K562 (cell line): ENCODE data around the gene GCN1. TPM values are rescaled to one million over a fixed set of nuclear protein-coding genes. Genes with fewer than 3 reads are reported as not detected.

ENCODE experiments used
- BRCA1 ChIP-seq, 2 experiments: fragments of 450-650 bp in 1 of 2; sonication (generic) in 1 of 2; formaldehyde crosslinking in 1 of 2; IDR thresholded peaks; 2 replicates each; pipeline versions ENCODE4 v1.5.0 to v1.6.1; 2017 to 2020; ENCODE audit warnings: mild to moderate bottlenecking in 1 of 2, missing genetic modification reagents in 1 of 2
- EGR1 ChIP-seq: fragments of 450-650 bp; conservative IDR thresholded peaks from 2 replicates; pipeline ENCODE4 v1.6.1; 2017; ENCODE audit warnings: mild to moderate bottlenecking
- HDAC1 ChIP-seq, 2 experiments: fragments of 450-650 bp; IDR thresholded peaks; 2 replicates each; pipeline ENCODE4 v1.6.1; 2016 to 2017; ENCODE audit warnings: inconsistent platforms in 1 of 2, mild to moderate bottlenecking in 1 of 2, moderate library complexity in 1 of 2
- HDAC3 ChIP-seq: fragments of 450-650 bp; IDR thresholded peaks from 2 replicates; pipeline ENCODE4 v1.6.1; 2018; ENCODE audit warnings: borderline replicate concordance, mild to moderate bottlenecking, moderate library complexity; ENCODE audit not compliant: partially characterized antibody
- KAT2B ChIP-seq: IDR thresholded peaks from one replicate; pipeline ENCODE4 v1.6.1; 2012; ENCODE audit warnings: low read depth, mild to moderate bottlenecking, control low read depth, inconsistent platforms, low read length, moderate library complexity
- KLF6 ChIP-seq: fragments of 250-450 bp; sonication (Bioruptor Pico); IDR thresholded peaks from 2 replicates; pipeline ENCODE4 v1.4.0; 2020; ENCODE audit warnings: mild to moderate bottlenecking, moderate library complexity, borderline replicate concordance
- MTA1 ChIP-seq: fragments of 450-650 bp; IDR thresholded peaks from 2 replicates; pipeline ENCODE4 v1.6.1; 2017; ENCODE audit warnings: borderline replicate concordance
- NCOA4 ChIP-seq: fragments of 450-650 bp; IDR thresholded peaks from 2 replicates; pipeline ENCODE4 v1.6.1; 2018; ENCODE audit warnings: mild to moderate bottlenecking; ENCODE audit not compliant: partially characterized antibody
- NEUROD1 ChIP-seq: fragments of 150-350 bp; IDR thresholded peaks from 2 replicates; pipeline ENCODE4 v1.6.1; 2014; ENCODE audit warnings: borderline replicate concordance, low read length, low read depth; ENCODE audit not compliant: partially characterized antibody
- POLR3G ChIP-seq: IDR thresholded peaks from 2 replicates; pipeline ENCODE4 v1.6.1; 2011; ENCODE audit not compliant: insufficient read length, insufficient replicate concordance; ENCODE audit errors: extremely low read depth
- SMARCA5 ChIP-seq: fragments of 450-650 bp; IDR thresholded peaks from 2 replicates; pipeline ENCODE4 v1.6.1; 2016
- SMARCC2 ChIP-seq: fragments of 450-650 bp; IDR thresholded peaks from 2 replicates; pipeline ENCODE4 v1.6.1; 2017; ENCODE audit warnings: antibody characterized with exemption, moderate library complexity, mild to moderate bottlenecking, low read depth
- SRSF9 ChIP-seq: fragments of 200-400 bp; formaldehyde crosslinking; IDR thresholded peaks from 2 replicates; pipeline ENCODE4 v1.6.1; 2017; ENCODE audit warnings: low read depth, low read length, borderline replicate concordance
- ZFP30 ChIP-seq: fragments of 250-450 bp; sonication (Bioruptor Pico); IDR thresholded peaks from 2 replicates; pipeline ENCODE4 v1.8.0; 2022; ENCODE audit warnings: moderate library complexity, mild to moderate bottlenecking, inconsistent platforms, borderline replicate concordance
- ZKSCAN8 ChIP-seq: fragments of 200-800 bp; sonication (Bioruptor generic); IDR thresholded peaks from 2 replicates; pipeline ENCODE4 v1.6.1; 2016; ENCODE audit warnings: missing genetic modification characterization, missing compliant biosample characterization
- ZNF76 ChIP-seq: fragments of 250-450 bp; sonication (Bioruptor Pico); IDR thresholded peaks from 2 replicates; pipeline ENCODE4 v1.4.0; 2020; ENCODE audit warnings: mild to moderate bottlenecking, moderate library complexity, borderline replicate concordance
- polyA plus RNA-seq, 8 experiments: library from polyadenylated mRNA; depleted of rRNA in 4 of 8; stranded (reverse) in 5 of 8; unstranded in 3 of 8; fragments of >200 nt; fragmentation: Nextera tagmentation in 2 of 8; fragmentation: Illumina TruSeq in 1 of 8; extraction: Ambion mirVana in 2 of 8; extraction: Trizol in 1 of 8; gene quantifications; 2 replicates each; pipeline versions ENCODE4 v1.2.1 to v1.2.3, GENCODE V29; 2011 to 2014; ENCODE audit warnings: inconsistent platforms in 1 of 8, missing spikeins in 1 of 8
- total RNA-seq, 7 experiments: library from RNA; depleted of rRNA in 6 of 7; stranded (reverse); fragments of >200 nt in 6 of 7; fragmentation: Illumina TruSeq in 2 of 7; extraction: Trizol in 2 of 7; gene quantifications; 2 replicates each; pipeline versions ENCODE4 v1.2.1 to v1.2.3, GENCODE V29; 2011 to 2021; ENCODE audit warnings: low replicate concordance in 1 of 7
- TF ChIP-seq, protein P1 (sequence below): sonication (generic); formaldehyde crosslinking; IDR thresholded peaks from 2 replicates; pipeline ENCODE4 v1.8.0; 2022; ENCODE audit warnings: mild to moderate bottlenecking, missing genetic modification reagents
- TF ChIP-seq, protein P2 (sequence below): sonication (generic); formaldehyde crosslinking; IDR thresholded peaks from 2 replicates; pipeline ENCODE4 v1.8.1; 2023; ENCODE audit warnings: mild to moderate bottlenecking, missing genetic modification reagents
- TF ChIP-seq, protein P3 (sequence below): fragments of 250-450 bp; sonication (Bioruptor Pico); IDR thresholded peaks from 2 replicates; pipeline ENCODE4 v1.8.0; 2022; ENCODE audit warnings: moderate library complexity, mild to moderate bottlenecking, inconsistent platforms
- TF ChIP-seq, protein P4 (sequence below): fragments of 250-450 bp; sonication (Bioruptor Pico); IDR thresholded peaks from 2 replicates; pipeline ENCODE4 v1.4.0; 2020

Gene GCN1
- total and polyA plus RNA-seq, 9 of the 15 experiments (the other 6 are each of a cell fraction or from before 2014, with no cell fraction given): 11.9 to 190 (median 51.7) TPM

DNA sequence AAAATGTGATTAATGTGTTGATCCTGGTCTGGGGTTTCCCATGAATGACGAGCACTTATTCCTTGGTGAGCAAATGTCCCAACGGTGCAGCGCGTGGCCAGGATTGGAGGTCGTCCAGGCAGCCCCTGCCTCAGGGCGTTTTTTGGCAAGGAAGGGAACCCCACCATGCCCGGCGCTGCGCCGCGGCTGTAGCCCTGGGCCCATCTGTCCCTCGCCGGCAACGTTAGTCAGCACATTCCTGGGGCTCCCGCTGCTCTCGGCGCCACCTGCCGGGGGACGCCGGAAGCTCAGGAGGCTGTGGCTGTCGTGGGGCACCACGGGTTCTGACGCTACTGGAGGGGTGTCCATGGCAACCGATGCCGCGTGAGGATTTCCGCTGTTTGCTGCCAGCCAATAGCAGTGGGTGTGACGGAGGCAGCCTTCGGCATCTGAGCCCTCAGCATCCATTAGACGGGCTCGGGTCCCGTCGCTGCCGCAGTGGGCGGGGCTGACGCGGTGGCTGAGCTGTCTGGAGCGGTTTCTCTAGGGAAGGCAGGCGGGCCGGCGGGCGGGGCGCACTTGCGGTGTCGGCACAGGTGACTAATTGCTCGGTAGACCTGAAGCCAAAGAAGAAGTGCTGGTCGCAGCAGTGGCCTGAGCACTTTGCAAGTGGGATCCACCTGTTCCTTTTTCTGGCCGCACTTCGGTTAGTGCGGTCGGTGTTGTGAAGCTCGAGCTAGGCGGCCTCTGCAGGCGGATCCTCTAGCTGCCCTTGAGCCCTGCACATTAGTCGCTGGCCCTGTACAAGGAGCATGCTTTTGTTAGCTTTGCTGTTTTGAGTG, 107.5 kb downstream of the GCN1 start (continued):
- TF ChIP-seq ZNF76: no peak
- 0 out of 2 replicates have a peak, but pooled peaks have one; percentile 42 for TF ChIP-seq SMARCC2
- TF ChIP-seq, protein P1, sequence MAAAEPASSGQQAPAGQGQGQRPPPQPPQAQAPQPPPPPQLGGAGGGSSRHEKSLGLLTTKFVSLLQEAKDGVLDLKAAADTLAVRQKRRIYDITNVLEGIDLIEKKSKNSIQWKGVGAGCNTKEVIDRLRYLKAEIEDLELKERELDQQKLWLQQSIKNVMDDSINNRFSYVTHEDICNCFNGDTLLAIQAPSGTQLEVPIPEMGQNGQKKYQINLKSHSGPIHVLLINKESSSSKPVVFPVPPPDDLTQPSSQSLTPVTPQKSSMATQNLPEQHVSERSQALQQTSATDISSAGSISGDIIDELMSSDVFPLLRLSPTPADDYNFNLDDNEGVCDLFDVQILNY: no peak
- TF ChIP-seq POLR3G: no peak
- TF ChIP-seq, protein P2, sequence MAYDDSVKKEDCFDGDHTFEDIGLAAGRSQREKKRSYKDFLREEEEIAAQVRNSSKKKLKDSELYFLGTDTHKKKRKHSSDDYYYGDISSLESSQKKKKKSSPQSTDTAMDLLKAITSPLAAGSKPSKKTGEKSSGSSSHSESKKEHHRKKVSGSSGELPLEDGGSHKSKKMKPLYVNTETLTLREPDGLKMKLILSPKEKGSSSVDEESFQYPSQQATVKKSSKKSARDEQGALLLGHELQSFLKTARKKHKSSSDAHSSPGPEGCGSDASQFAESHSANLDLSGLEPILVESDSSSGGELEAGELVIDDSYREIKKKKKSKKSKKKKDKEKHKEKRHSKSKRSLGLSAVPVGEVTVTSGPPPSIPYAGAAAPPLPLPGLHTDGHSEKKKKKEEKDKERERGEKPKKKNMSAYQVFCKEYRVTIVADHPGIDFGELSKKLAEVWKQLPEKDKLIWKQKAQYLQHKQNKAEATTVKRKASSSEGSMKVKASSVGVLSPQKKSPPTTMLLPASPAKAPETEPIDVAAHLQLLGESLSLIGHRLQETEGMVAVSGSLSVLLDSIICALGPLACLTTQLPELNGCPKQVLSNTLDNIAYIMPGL (CRISPR knock-in tag): no peak
- TF ChIP-seq, protein P3, sequence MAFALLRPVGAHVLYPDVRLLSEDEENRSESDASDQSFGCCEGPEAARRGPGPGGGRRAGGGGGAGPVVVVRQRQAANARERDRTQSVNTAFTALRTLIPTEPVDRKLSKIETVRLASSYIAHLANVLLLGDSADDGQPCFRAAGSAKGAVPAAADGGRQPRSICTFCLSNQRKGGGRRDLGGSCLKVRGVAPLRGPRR (CRISPR knock-in tag): no peak
- TF ChIP-seq HDAC1 (IDR thresholded peaks at IDR 0.05): peak in 1 of 2 experiments; percentile 96; a peak in 2 of 4 replicates
- no peak for TF ChIP-seq SRSF9
- no peak for TF ChIP-seq HDAC3
- no peak for TF ChIP-seq ZFP30 (CRISPR knock-in tag)
- peak; percentile 48 for TF ChIP-seq NEUROD1
- no peak for TF ChIP-seq EGR1
- TF ChIP-seq MTA1: no peak
- no peak for TF ChIP-seq SMARCA5
- no peak for TF ChIP-seq KLF6 (CRISPR knock-in tag)
- TF ChIP-seq, protein P4, sequence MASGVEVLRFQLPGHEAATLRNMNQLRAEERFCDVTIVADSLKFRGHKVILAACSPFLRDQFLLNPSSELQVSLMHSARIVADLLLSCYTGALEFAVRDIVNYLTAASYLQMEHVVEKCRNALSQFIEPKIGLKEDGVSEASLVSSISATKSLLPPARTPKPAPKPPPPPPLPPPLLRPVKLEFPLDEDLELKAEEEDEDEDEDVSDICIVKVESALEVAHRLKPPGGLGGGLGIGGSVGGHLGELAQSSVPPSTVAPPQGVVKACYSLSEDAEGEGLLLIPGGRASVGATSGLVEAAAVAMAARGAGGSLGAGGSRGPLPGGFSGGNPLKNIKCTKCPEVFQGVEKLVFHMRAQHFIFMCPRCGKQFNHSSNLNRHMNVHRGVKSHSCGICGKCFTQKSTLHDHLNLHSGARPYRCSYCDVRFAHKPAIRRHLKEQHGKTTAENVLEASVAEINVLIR: no peak; the same call in 1 of the 2 replicates
- no peak for TF ChIP-seq ZKSCAN8 (CRISPR knock-in tag)
- no peak for TF ChIP-seq BRCA1 (IDR thresholded peaks at IDR 0.05)
- no peak for TF ChIP-seq BRCA1 (CRISPR knock-in tag; IDR thresholded peaks at IDR 0.05)
- TF ChIP-seq NCOA4: no peak
- TF ChIP-seq KAT2B: no peak
